Neural crest cell (in vitro differentiated cells): Measurements from ENCODE around the gene AKR7A2. TPM values are rescaled to one million over a fixed set of nuclear protein-coding genes. Genes with fewer than 3 reads are reported as not detected.
A peak's percentile ranks its signal among the peaks of the same experiment; 100 is the strongest.

ENCODE experiments used
- DNase-seq: peaks from one replicate; pipeline ENCODE4 v3.0.0; 2021; ENCODE audit warnings: low read depth, mixed read lengths, low spot score
- H3K27ac Mint-ChIP-seq: one replicate; pipeline ENCODE4 v1.8.0; 2021; ENCODE audit warnings: mild to moderate bottlenecking, mixed read lengths; ENCODE audit not compliant: unreplicated experiment
- H3K27me3 Mint-ChIP-seq: 2 replicates; pipeline ENCODE4 v1.8.0; 2021; ENCODE audit warnings: low read depth, mild to moderate bottlenecking, mixed read lengths
- H3K36me3 Mint-ChIP-seq: 2 replicates; pipeline ENCODE4 v1.8.0; 2021; ENCODE audit warnings: low read depth, mild to moderate bottlenecking, mixed read lengths
- H3K4me1 Mint-ChIP-seq: 2 replicates; pipeline ENCODE4 v1.8.0; 2021; ENCODE audit warnings: mixed read lengths
- H3K4me3 Mint-ChIP-seq: one replicate; pipeline ENCODE4 v1.8.0; 2021; ENCODE audit warnings: mild to moderate bottlenecking, mixed read lengths
- H3K9me3 Mint-ChIP-seq: 2 replicates; pipeline ENCODE4 v1.8.0; 2021; ENCODE audit warnings: mixed read lengths
- total RNA-seq: library from RNA; stranded (reverse); gene quantifications from 2 replicates; pipeline ENCODE4 v1.2.1, GENCODE V29; 2021
- TF ChIP-seq, protein P1 (sequence below): fragments of 200-600 bp; sonication (generic); conservative IDR thresholded peaks from 2 replicates; pipeline ENCODE4 v1.5.0; 2021; ENCODE audit warnings: antibody characterized with exemption, mild to moderate bottlenecking

Gene AKR7A2
- total RNA-seq, 1 donor from 2014 or later = 75.7 TPM

DNA sequence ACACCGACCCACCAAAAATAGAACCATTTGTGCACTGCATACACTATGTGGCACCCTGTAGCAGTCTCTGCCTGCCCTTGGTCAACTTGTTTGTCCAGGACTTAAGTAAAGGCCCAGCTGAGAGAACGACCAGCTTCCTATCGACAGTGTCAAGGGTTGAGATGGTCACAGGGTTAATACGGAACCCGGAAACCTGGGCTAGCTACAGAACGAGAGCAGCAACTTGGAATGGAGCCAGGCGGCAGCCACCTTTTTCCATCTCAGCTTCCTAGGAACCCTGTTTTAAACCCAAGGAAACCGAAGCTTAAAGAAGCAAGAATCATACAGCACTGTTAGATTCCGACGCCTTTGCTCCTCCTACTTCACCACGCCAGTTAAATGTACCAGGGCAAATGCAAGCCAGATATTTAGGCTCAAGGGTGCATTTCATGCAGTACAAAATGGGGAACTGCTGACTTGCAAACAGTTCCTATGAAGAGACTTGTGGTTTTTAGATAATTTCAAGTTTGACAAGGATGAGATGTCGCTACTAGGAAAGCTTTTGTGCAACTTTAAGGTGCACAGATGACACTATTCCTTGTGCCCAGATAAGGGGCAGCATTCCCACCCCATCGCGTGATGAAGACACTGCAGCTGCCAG lies 35.7 kb upstream of the AKR7A2 start:
- DNase-seq = no peak
- peaks cover 4% of the 10 kb centered on the region for H3K36me3 Mint-ChIP-seq
- TF ChIP-seq, protein P1, sequence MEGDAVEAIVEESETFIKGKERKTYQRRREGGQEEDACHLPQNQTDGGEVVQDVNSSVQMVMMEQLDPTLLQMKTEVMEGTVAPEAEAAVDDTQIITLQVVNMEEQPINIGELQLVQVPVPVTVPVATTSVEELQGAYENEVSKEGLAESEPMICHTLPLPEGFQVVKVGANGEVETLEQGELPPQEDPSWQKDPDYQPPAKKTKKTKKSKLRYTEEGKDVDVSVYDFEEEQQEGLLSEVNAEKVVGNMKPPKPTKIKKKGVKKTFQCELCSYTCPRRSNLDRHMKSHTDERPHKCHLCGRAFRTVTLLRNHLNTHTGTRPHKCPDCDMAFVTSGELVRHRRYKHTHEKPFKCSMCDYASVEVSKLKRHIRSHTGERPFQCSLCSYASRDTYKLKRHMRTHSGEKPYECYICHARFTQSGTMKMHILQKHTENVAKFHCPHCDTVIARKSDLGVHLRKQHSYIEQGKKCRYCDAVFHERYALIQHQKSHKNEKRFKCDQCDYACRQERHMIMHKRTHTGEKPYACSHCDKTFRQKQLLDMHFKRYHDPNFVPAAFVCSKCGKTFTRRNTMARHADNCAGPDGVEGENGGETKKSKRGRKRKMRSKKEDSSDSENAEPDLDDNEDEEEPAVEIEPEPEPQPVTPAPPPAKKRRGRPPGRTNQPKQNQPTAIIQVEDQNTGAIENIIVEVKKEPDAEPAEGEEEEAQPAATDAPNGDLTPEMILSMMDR = no peak
- no peak overlapping the region for H3K4me3 Mint-ChIP-seq
- no peaks in the 10 kb centered on the region for H3K4me1 Mint-ChIP-seq
- no peaks in the 10 kb centered on the region for H3K27me3 Mint-ChIP-seq
- no peak overlapping the region for H3K27ac Mint-ChIP-seq
- no peaks in the 10 kb centered on the region for H3K9me3 Mint-ChIP-seq

DNA sequence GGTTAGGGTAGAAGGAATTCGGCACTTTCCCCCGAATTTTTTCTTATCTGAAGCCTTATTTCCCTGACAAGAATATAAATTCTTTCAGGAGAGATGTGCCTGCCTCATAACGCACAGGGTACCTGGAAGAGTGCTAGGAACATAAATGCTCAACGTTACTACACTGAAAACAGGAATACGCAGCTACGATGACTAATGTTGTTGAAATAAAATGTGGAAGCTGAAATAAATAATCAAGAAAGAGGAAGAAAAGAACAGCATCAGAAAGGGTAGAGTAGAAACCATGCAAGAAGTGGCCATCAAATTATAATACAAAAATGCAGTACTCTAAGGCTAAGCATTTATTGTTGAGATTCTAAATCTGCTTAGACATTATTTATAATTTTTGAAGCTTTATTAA lies 34.1 kb upstream of the AKR7A2 start:
- Mint-ChIP-seq H3K27ac (no peak overlapping the region), H3K4me3 (no peak overlapping the region), H3K4me1 (peaks cover 10% of the 10 kb centered on the region), H3K36me3 (peaks cover 3% of the 10 kb centered on the region), H3K9me3 (no peaks in the 10 kb centered on the region), H3K27me3 (no peaks in the 10 kb centered on the region)
- no peak for DNase-seq
- TF ChIP-seq, protein P1 = no peak

DNA sequence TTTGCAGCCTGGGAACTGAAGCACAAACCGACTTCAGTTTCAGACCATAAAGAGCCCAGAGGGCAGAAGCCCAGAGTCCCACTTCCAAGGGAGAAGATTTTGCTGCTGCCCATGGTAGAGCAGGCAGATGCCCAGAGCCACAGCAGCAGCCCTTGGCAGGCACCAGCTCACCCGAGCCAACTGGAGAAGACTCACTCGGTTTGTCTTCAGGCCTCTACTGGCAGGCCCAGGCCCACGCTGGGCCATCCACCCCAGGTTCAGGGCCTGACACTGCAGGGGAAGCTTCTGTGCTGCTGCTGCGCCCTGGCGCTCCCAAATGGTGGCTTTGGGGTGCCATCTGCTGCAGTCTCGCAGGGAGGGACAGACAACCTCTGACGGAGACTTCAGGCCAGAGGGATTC lies 33.4 kb upstream of the AKR7A2 start:
- TF ChIP-seq, protein P1 = no peak
- no peaks in the 10 kb centered on the region for H3K9me3 Mint-ChIP-seq
- no peaks in the 10 kb centered on the region for H3K27me3 Mint-ChIP-seq
- H3K36me3 Mint-ChIP-seq = peaks cover 3% of the 10 kb centered on the region
- no peak for DNase-seq
- no peak overlapping the region for H3K27ac Mint-ChIP-seq
- H3K4me3 Mint-ChIP-seq = no peak overlapping the region
- peaks cover 10% of the 10 kb centered on the region for H3K4me1 Mint-ChIP-seq

DNA sequence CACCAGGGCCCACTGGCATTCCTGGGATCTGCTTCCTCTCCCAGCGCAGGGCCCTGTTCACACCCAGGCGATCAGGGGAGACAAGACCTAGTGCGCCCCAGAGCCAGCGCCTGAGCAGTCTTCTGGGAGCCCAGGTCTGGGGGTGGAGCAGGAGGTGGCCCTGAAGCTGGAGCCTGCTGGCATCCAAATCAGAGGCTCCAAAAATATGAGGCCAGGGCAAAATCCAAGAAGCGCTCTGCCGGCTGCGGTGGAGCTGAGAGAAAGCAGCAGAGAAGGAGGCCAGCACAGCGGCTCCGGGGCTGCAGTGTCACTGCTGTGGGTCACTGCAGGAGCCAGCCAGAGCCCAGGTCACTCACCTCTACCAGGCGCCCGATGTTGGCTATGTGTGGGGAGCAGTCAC lies 32.9 kb upstream of the AKR7A2 start:
- peaks cover 10% of the 10 kb centered on the region for H3K4me1 Mint-ChIP-seq
- H3K27me3 Mint-ChIP-seq = no peaks in the 10 kb centered on the region
- no peaks in the 10 kb centered on the region for H3K9me3 Mint-ChIP-seq
- TF ChIP-seq, protein P1 = no peak
- DNase-seq = no peak
- H3K36me3 Mint-ChIP-seq = peaks cover 3% of the 10 kb centered on the region
- H3K4me3 Mint-ChIP-seq = no peak overlapping the region
- H3K27ac Mint-ChIP-seq = no peak overlapping the region

DNA sequence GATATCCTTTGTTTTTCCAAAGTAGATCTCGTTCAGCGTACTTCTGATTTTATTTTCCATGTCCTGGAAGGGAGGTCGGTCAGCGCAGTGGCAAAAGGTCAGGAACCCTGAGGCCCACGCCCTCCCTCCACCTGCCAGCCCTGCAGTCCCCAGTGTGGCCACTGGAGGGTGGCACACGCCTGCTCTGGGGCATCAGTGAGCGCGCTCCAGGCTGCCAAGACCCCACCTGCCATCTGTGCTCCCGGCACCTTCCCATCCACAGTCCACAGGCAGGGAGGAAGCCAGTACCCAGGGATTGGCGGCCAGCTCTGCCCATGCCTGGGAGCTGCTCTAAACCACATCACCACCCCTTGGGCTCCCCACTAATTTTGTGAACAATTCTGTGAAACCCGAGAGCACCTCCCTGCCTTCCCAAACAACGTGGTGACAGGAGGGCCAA lies 32.4 kb upstream of the AKR7A2 start:
- H3K9me3 Mint-ChIP-seq = no peaks in the 10 kb centered on the region
- no peaks in the 10 kb centered on the region for H3K27me3 Mint-ChIP-seq
- TF ChIP-seq, protein P1 = peak; percentile 72
- no peak overlapping the region for H3K27ac Mint-ChIP-seq
- peaks cover 10% of the 10 kb centered on the region for H3K4me1 Mint-ChIP-seq
- H3K36me3 Mint-ChIP-seq = peaks cover 3% of the 10 kb centered on the region
- peak; percentile 49 for DNase-seq
- no peak overlapping the region for H3K4me3 Mint-ChIP-seq
